Astrocyte of the cerebellum (primary cell): Measurements from ENCODE around the gene PNPLA6.

Source experiments
- DNase-seq: peaks from one replicate; pipeline ENCODE4 v3.0.0-alpha.2; 2011; ENCODE audit warnings: low read depth
- H3K4me3 ChIP-seq: 2 replicates; pipeline ENCODE4 v1.5.1; 2011; ENCODE audit warnings: mild to moderate bottlenecking, low read depth, low read length, moderate library complexity
- in situ Hi-C: cut with HindIII; loops from 2 replicates; pipeline ENCODE4 v1.10.0; 2017; ENCODE audit warnings: low sequenced_read_pairs
- TF ChIP-seq, protein P1 (sequence below): IDR thresholded peaks from 2 replicates; pipeline ENCODE4 v1.5.1; 2012; ENCODE audit warnings: low read length, low read depth, moderate library complexity, mild to moderate bottlenecking; ENCODE audit errors: missing control alignments

Gene PNPLA6

DNA sequence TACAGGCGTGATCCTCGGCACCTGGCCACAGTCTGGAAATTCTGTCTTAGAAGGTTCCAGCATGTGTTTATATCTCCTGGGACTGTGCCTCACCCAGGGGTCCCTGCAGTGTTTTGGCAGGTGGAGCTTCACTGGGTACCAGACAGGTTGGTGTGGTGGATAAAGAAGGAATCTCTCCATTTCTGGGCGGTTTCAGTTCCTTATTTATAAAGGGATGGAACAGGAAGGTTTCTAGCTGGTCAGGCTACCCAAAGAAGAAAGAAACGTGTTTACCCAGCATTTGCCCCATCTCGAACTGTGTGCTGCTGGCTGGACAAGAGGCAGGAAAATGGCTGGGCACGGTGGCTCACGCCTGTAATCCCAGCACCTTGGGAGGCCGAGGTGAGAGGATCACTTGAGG is 9.8 kb downstream of the PNPLA6 start:
- DNase-seq, result no peak
- TF ChIP-seq, protein P1, sequence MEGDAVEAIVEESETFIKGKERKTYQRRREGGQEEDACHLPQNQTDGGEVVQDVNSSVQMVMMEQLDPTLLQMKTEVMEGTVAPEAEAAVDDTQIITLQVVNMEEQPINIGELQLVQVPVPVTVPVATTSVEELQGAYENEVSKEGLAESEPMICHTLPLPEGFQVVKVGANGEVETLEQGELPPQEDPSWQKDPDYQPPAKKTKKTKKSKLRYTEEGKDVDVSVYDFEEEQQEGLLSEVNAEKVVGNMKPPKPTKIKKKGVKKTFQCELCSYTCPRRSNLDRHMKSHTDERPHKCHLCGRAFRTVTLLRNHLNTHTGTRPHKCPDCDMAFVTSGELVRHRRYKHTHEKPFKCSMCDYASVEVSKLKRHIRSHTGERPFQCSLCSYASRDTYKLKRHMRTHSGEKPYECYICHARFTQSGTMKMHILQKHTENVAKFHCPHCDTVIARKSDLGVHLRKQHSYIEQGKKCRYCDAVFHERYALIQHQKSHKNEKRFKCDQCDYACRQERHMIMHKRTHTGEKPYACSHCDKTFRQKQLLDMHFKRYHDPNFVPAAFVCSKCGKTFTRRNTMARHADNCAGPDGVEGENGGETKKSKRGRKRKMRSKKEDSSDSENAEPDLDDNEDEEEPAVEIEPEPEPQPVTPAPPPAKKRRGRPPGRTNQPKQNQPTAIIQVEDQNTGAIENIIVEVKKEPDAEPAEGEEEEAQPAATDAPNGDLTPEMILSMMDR, result no peak
- no peak overlapping the region for H3K4me3 ChIP-seq
- in situ Hi-C loops, result no loop called here

DNA sequence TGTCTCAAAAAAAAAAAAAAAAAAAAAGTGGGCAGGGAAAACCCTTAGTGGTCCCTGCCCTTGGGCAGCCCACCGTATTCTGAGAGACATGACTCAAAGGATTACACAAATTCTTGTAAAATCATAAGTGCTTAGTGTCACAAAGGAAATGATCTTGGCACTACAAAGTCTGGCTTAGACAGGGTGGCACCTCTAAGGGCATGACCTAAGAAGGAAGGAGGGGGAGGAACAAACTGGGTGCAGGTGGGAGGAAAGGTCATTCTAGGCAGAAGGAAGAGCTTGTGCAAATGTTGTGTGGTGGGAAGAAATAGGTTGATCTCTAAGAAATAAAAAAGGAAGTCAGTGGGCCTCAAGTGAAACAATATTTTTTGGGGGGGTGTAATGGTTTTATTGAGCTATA is 10.4 kb downstream of the PNPLA6 start:
- in situ Hi-C loops, result no loop called here
- DNase-seq, result no peak
- TF ChIP-seq, protein P1, result no peak
- H3K4me3 ChIP-seq, result no peak overlapping the region

DNA sequence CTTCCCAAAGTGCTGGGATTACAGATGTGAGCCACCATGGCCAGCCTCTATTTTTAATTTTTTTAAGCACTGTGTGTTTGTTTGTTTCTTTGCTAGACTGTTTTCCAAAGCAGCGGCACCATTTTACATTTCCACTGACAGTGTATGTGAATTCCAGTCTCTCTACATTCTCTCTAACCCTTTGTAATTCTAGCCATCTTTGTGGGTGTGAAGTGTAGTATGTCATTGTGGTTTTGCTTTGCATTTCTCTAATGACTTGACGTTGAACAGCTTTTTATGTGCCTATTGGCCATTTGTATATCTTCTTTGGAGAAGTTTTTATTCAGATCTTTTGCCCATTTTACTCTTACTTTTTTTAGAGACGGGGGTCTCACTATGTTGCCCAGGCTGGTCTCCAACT is 11.6 kb downstream of the PNPLA6 start:
- DNase-seq, result no peak
- in situ Hi-C loops, result no loop called here
- TF ChIP-seq, protein P1, result no peak
- no peak overlapping the region for H3K4me3 ChIP-seq

DNA sequence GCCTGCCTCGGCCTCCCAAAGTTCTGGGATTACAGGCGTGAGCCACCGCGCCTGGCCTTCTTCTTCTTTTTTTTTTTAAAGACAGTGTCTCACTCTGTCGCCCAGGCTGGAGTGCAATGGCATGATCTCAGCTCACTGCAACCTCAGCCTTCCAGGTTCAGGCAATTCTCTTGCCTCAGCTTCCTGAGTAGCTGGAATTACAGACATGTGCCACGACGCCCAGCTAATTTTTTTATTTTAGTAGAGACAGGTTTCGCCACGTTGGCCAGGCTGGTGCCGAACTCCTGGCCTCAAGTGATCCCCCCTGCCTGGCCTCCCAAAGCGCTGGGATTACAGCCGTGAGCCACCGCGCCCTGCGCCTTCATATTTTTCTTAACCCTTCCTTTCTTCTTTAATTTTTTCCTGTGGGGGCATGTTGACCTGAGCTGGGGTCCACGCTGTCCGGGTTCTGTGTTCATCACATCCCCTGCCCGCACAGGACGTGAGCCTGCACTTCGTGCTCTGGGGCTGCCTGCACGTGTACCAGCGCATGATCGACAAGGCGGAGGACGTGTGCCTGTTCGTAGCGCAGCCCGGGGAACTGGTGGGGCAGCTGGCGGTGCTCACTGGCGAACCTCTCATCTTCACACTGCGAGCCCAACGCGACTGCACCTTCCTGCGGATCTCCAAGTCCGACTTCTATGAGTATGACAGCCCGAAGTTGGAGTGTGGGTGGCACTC is 14.1 kb downstream of the PNPLA6 start:
- no peak overlapping the region for H3K4me3 ChIP-seq
- TF ChIP-seq, protein P1, result no peak
- in situ Hi-C loops, result no loop called here
- no peak for DNase-seq

DNA sequence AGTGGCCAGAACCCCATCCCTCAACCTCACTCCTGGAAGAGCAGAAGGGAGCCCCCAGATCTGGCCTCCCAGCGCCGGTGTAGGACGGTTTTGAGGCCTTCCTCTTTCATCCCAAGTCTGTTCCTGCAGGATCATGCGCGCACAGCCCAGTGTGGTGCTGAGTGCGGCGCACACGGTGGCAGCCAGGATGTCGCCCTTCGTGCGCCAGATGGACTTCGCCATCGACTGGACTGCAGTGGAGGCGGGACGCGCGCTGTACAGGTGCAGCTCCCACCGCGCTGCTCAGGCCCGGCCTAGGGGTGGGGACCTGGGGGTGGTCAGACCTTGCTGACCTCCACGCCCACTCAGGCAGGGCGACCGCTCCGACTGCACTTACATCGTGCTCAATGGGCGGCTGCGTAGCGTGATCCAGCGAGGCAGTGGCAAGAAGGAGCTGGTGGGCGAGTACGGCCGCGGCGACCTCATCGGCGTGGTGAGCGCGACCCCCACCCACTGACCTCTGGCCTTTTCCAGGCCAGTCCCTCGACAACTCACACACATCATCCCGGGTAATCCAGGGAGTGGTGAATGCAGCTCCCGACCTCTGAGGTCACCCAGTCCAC is 14.8 kb downstream of the PNPLA6 start:
- in situ Hi-C loops, result no loop called here

DNA sequence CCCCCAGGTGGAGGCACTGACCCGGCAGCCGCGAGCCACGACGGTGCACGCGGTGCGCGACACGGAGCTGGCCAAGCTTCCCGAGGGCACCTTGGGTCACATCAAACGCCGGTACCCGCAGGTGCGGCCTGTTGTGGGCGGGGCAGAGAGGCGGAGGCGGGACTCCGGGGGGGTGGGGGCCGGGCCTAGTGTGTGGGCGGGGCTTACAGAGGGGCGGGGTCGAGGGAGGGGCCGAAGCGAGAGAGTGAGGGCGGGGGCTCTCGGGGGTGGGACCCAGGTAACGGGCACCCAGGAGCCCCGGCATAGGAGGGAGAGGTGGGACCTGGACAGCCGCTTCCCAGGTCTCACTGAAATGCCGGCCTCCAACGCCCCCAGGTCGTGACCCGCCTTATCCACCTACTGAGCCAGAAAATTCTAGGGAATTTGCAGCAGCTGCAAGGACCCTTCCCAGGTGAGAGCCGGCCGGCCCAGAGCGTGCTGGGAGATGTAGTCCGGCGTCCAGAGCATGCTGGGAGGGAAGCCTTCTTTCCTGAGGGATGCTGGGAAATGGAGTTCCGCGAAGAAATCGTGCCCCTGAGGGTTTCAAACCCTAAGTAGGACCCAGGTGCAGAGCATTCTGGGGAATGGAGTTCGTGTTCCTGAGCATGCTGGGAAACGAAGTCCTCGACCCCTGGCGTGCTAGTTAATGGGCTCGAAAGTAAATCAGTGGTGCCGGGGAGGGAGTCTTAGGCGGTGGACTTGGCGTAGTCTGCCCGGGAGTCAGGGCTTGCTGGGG is 15.7 kb downstream of the PNPLA6 start:
- in situ Hi-C loops, result no loop called here
- H3K4me3 ChIP-seq, result peak overlapping the region; percentile 14
- DNase-seq, result peak; percentile 33
- TF ChIP-seq, protein P1, result no peak

More for the DNA sequence above, 14.8 kb downstream of the PNPLA6 start:
- DNase-seq, result no peak
- TF ChIP-seq, protein P1, result no peak
- no peak overlapping the region for H3K4me3 ChIP-seq
